HG03520 (cell line): Measurements from ENCODE around the gene DNAJC5.

ENCODE experiments used
- ATAC-seq: cut with Tn5 transposase; IDR thresholded peaks from one replicate; pipeline ENCODE4 v1.9.1; 2021; ENCODE audit warnings: mild to moderate bottlenecking, moderate library complexity; ENCODE audit not compliant: unreplicated experiment

Gene DNAJC5

GRCh38 chr20:63978319-63979228 is 83.6 kb downstream of the DNAJC5 start:
- ATAC-seq: no peak

DNA sequence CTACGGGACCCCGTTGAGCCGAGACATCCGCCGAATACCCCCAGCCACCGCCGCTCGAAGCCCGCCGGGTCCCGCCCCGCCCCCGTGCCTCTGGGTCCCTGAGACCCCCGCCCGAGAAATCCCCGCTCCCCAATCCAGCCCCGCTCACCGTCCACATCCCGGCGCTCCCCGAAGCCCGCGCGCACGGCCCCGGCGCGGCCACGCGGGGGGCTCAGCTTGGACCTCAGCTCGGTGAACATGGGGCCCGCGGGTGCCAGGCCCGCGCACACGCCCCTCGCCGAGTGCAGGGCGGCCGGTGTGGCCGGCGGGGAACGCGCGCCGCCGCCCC is 84.3 kb downstream of the DNAJC5 start:
- no peak for ATAC-seq

DNA sequence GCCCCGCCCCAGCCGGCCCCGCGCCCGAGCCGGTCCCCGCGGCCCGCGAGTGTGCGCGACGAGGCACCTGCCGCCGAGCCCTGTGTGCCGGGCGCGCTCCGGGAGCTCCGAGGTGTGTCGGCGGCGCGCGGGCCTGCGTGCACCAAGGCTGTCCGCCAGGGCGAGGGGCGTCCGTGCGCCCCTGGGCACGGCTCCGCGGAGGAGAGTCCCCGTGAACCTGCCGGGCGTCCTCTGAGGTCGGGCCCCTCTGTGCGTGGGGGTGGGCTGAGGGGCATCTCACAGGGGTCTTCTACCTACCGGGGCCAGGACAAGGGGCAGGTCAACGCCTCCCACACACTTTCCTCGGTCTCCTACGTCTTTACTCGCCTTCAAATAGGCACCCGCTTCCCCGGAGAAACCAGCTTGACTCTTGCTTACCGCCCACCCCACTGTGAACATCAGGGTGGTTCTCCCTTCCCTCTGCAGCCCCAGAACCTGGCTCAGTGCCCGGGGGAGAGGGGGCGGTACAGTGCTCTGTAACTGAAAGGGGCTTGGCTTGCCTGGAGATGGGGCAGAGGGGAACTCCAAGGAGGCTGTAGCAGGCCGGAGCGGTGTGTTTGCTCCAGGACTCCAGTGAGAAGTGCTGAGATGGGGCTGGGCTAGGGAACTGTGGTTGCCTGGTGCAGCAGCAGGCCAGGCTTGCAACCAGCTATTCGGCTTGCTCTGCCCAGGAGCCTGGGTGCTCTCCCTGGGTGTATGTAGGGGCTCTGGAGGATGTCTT is 84.8 kb downstream of the DNAJC5 start, which contains the start of gene SAMD10:
TSS of gene SAMD10 (minus strand) at position 86 of the 760 bp plus-strand sequence. CDS start 175 bp downstream, outside the sequence.
- no peak for ATAC-seq

GRCh38 chr20:63980317-63980805 is 85.4 kb downstream of the DNAJC5 start:
- ATAC-seq: peak; percentile 3

DNA sequence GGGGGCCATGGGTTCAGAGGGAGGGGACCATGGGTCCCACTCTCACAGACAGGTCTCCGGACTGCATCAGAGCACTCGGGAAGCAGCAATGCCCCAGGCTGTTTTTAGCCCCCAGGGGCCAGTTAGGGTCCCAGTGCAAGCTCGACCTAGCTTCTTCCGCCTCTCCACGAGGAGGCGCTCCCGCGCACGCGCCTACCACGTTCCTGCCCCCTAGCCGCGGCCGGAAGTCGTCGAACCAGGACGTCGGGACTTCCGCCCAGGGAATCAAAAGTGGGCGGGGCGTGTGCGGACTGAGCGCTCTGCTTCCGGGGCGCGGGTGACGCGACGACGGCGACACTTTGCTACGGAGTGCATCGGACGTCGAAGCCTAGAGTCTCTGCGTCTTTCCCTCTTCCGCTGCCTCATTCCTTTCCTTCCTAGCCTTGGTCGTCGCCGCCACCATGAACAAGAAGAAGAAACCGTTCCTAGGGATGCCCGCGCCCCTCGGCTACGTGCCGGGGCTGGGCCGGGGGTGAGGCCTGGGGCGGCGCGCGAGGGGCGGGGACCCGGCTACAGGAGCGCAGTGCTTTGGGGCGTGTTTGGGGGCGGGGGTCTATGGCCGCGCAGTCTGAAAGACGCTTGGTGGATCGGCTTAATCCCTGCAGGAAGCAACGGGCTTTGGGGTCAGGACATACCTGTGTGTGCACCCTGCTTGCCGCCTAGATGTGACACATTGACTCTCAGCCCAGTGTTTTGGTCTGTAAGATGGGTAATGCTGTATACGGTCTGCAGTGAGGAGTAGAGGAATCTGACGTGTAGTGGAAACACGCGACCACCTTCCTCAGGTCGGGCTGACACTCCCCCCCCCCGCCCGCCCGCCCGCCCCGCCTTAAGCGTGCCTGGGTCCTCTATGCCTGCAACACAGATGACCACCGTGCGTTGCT is 86.1 kb downstream of the DNAJC5 start, which contains the start of gene PRPF6:
TSS of gene PRPF6 (plus strand) at position 327 of the 923 bp plus-strand sequence. CDS start at position 441, 114 bp downstream.
- ATAC-seq: peak; percentile 49

DNA sequence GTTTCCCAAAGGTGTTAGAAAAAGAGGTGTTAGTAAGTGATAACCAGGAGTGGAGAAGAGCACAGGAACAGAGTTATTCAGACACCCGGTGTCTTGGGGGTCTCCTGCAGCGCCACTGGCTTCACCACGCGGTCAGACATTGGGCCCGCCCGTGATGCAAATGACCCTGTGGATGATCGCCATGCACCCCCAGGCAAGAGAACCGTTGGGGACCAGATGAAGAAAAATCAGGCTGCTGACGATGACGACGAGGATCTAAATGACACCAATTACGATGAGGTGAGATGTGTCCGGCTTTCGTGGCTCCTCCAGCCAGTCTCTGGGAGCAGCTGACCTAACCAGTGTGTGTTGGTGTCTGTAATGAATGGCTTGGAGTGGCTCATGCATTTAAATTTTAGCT is 88.0 kb downstream of the DNAJC5 start:
- ATAC-seq: no peak
